DND-41 (cell line): Measurements from ENCODE around the gene TIMM23.
"Not testable (repeated sequence)": the region's sequence is repeated elsewhere in the genome, so short reads cannot be mapped to it uniquely, and the experiment has no call there.

ENCODE experiments used
- ATAC-seq: fragments of 200-7000 bp; cut with Tn5 transposase; 3 replicates; pipeline ENCODE4 v1.9.1; 2021; ENCODE audit warnings: low read depth; ENCODE audit not compliant: insufficient read depth
- DNase-seq: peaks from one replicate; pipeline ENCODE4 v3.0.0-alpha.2; 2020
- H2AFZ ChIP-seq: 2 replicates; pipeline ENCODE4 v1.6.0; 2012; ENCODE audit warnings: low read depth, low read length
- H3K27ac ChIP-seq: 2 replicates; pipeline ENCODE4 v1.5.1; 2012; ENCODE audit warnings: low read length, inconsistent platforms
- H3K27me3 ChIP-seq: fragments of 200-600 bp; sonication (generic); 2 replicates; pipeline ENCODE4 v1.6.0; 2012; ENCODE audit warnings: low read length, mild to moderate bottlenecking, inconsistent platforms; ENCODE audit not compliant: insufficient read depth, poor library complexity
- H3K36me3 ChIP-seq: 2 replicates; pipeline ENCODE4 v1.5.1; 2012; ENCODE audit warnings: low read length, inconsistent platforms; ENCODE audit not compliant: insufficient read depth
- H3K4me1 ChIP-seq: 2 replicates; pipeline ENCODE4 v1.5.1; 2012; ENCODE audit warnings: mild to moderate bottlenecking, low read length; ENCODE audit not compliant: insufficient read depth
- H3K4me2 ChIP-seq: 2 replicates; pipeline ENCODE4 v1.6.0; 2012; ENCODE audit warnings: mild to moderate bottlenecking, moderate library complexity, low read length, inconsistent platforms; ENCODE audit not compliant: insufficient read depth
- H3K4me3 ChIP-seq, 2 experiments: fragments of 200-600 bp in 1 of 2; shearing (Covaris generic) in 1 of 2; 2 replicates each; pipeline ENCODE4 v1.5.1; 2012 to 2016; ENCODE audit warnings: inconsistent platforms in 2 of 2, low read length in 2 of 2, mild to moderate bottlenecking in 2 of 2, low read depth in 1 of 2, moderate library complexity in 1 of 2
- H3K79me2 ChIP-seq: 2 replicates; pipeline ENCODE4 v1.6.0; 2012; ENCODE audit warnings: low read length, inconsistent platforms; ENCODE audit not compliant: insufficient read depth
- H3K9ac ChIP-seq: 2 replicates; pipeline ENCODE4 v1.6.0; 2012; ENCODE audit warnings: low read depth, mild to moderate bottlenecking, inconsistent platforms, low read length, moderate library complexity
- H3K9me3 ChIP-seq: 2 replicates; pipeline ENCODE4 v1.5.1; 2012; ENCODE audit warnings: low read length, moderate library complexity, mild to moderate bottlenecking, inconsistent platforms; ENCODE audit not compliant: insufficient read depth, severe bottlenecking
- H4K20me1 ChIP-seq: 2 replicates; pipeline ENCODE4 v1.6.0; 2012; ENCODE audit warnings: low read length; ENCODE audit not compliant: insufficient read depth

The TIMM23 gene

GRCh38 chr10:45948801-45949200, 23.5 kb upstream of the TIMM23 start:
- not testable (repeated sequence) for H3K9ac ChIP-seq, H3K4me3 ChIP-seq, H3K27ac ChIP-seq, ATAC-seq, H3K4me2 ChIP-seq, H4K20me1 ChIP-seq, H3K9me3 ChIP-seq, H3K79me2 ChIP-seq, H3K27me3 ChIP-seq, DNase-seq, H3K4me1 ChIP-seq, H2AFZ ChIP-seq
- H3K36me3 ChIP-seq = peaks cover 20% of the 10 kb centered on the region; the same call in 1 of the 2 replicates

GRCh38 chr10:45954367-45954766, 17.9 kb upstream of the TIMM23 start:
- not testable (repeated sequence) for H3K4me1 ChIP-seq, H4K20me1 ChIP-seq, H3K79me2 ChIP-seq, H3K27me3 ChIP-seq, H2AFZ ChIP-seq, ATAC-seq, DNase-seq, H3K9me3 ChIP-seq, H3K4me2 ChIP-seq, H3K4me3 ChIP-seq, H3K27ac ChIP-seq, H3K36me3 ChIP-seq, H3K9ac ChIP-seq

GRCh38 chr10:45956634-45957033, 15.7 kb upstream of the TIMM23 start:
- not testable (repeated sequence) for H3K27ac ChIP-seq

GRCh38 chr10:45957928-45958327, 14.4 kb upstream of the TIMM23 start:
- not testable (repeated sequence) for H3K27me3 ChIP-seq, ATAC-seq, H3K79me2 ChIP-seq, H3K4me2 ChIP-seq, H4K20me1 ChIP-seq, H2AFZ ChIP-seq, DNase-seq, H3K9ac ChIP-seq, H3K4me1 ChIP-seq, H3K36me3 ChIP-seq, H3K27ac ChIP-seq, H3K4me3 ChIP-seq, H3K9me3 ChIP-seq

More at GRCh38 chr10:45956634-45957033, 15.7 kb upstream of the TIMM23 start:
- H3K27me3 ChIP-seq, H3K4me1 ChIP-seq, H3K9ac ChIP-seq, DNase-seq, H3K4me2 ChIP-seq, H4K20me1 ChIP-seq, H3K36me3 ChIP-seq, H3K9me3 ChIP-seq, H3K79me2 ChIP-seq, H3K4me3 ChIP-seq, H2AFZ ChIP-seq, ATAC-seq: not testable (repeated sequence)

GRCh38 chr10:45962686-45963452, 9.4 kb upstream of the TIMM23 start:
- not testable (repeated sequence) for ATAC-seq, H4K20me1 ChIP-seq, H3K36me3 ChIP-seq, H3K27ac ChIP-seq, DNase-seq, H3K27me3 ChIP-seq, H3K4me3 ChIP-seq, H3K9ac ChIP-seq, H3K4me1 ChIP-seq, H2AFZ ChIP-seq, H3K4me2 ChIP-seq, H3K9me3 ChIP-seq
- peaks cover 10% of the 10 kb centered on the region for H3K79me2 ChIP-seq

- Histone ChIP-seq H3K4me1 (peaks cover 26% of the 10 kb centered on the region), H3K9ac (peak overlapping the region; percentile 71), H3K79me2 (peaks cover 75% of the 10 kb centered on the region), H3K4me3 (peak overlapping the region; percentile 67 to 92; a peak in 3 of 4 replicates), H3K4me2 (peak overlapping the region; percentile 65)
- H2AFZ ChIP-seq, H4K20me1 ChIP-seq, DNase-seq, H3K27me3 ChIP-seq, H3K9me3 ChIP-seq, H3K27ac ChIP-seq, ATAC-seq, H3K36me3 ChIP-seq: not testable (repeated sequence)
Observed at GRCh38 chr10:45971019-45971418, 1.3 kb upstream of the TIMM23 start.

GRCh38 chr10:45971742-45972105, 565 bp upstream of the TIMM23 start:
- H4K20me1 ChIP-seq, H3K36me3 ChIP-seq, H3K9me3 ChIP-seq, H3K27me3 ChIP-seq: not testable (repeated sequence)
- ATAC-seq (peak; percentile 55), DNase-seq (peak; percentile 9)
- Histone ChIP-seq H3K9ac (peak overlapping the region; percentile 71), H3K79me2 (peaks cover 80% of the 10 kb centered on the region), H2AFZ (peak overlapping the region; percentile 86), H3K27ac (peak overlapping the region; percentile 81), H3K4me3 (peak overlapping the region; percentile 67 to 92), H3K4me2 (peak overlapping the region; percentile 65), H3K4me1 (peaks cover 26% of the 10 kb centered on the region)

- H4K20me1 ChIP-seq = not testable (repeated sequence)
Observed at GRCh38 chr10:45972813-45973169, 502 bp downstream of the TIMM23 start.

More at GRCh38 chr10:45972813-45973169, 502 bp downstream of the TIMM23 start:
- not testable (repeated sequence) for H3K27me3 ChIP-seq, H3K9me3 ChIP-seq, DNase-seq, H3K36me3 ChIP-seq
- Histone ChIP-seq H3K4me2 (peak overlapping the region; percentile 65), H3K9ac (peak overlapping the region; percentile 71), H3K4me3 (peak overlapping the region; percentile 67 to 92), H3K79me2 (peaks cover 80% of the 10 kb centered on the region), H2AFZ (peak overlapping the region; percentile 86), H3K27ac (peak overlapping the region; percentile 81), H3K4me1 (peaks cover 26% of the 10 kb centered on the region)
- peak; percentile 9; the same call in 2 of the 3 replicates for ATAC-seq
